GM12878 (cell line): ENCODE measurements around the gene FAM187B. TPM values are rescaled to one million over a fixed set of nuclear protein-coding genes. Genes with fewer than 3 reads are reported as not detected.

Experiments
- BCL3 ChIP-seq: IDR thresholded peaks from 2 replicates; pipeline ENCODE4 v1.6.1; 2011; ENCODE audit warnings: borderline replicate concordance, low read depth, mild to moderate bottlenecking, moderate library complexity, low read length; ENCODE audit not compliant: insufficient read depth, poor library complexity, severe bottlenecking
- GATAD2B ChIP-seq: fragments of 450-650 bp; conservative IDR thresholded peaks from 2 replicates; pipeline ENCODE4 v1.6.1; 2017; ENCODE audit warnings: low read depth, mild to moderate bottlenecking, moderate library complexity
- HCFC1 ChIP-seq: fragments of 150-350 bp; IDR thresholded peaks from 2 replicates; pipeline ENCODE4 v1.6.1; 2014; ENCODE audit warnings: low read length
- KLF5 ChIP-seq: fragments of 450-650 bp; IDR thresholded peaks from 2 replicates; pipeline ENCODE4 v1.6.1; 2014; ENCODE audit warnings: mild to moderate bottlenecking; ENCODE audit not compliant: partially characterized antibody
- NFIC ChIP-seq: IDR thresholded peaks from 2 replicates; pipeline ENCODE4 v1.6.1; 2012; ENCODE audit warnings: low read depth, mild to moderate bottlenecking, inconsistent platforms, low read length, moderate library complexity
- ZNF592 ChIP-seq: fragments of 450-650 bp; IDR thresholded peaks from 2 replicates; pipeline ENCODE4 v1.6.1; 2017; ENCODE audit warnings: mild to moderate bottlenecking, moderate library complexity
- polyA plus RNA-seq, 11 experiments: library from polyadenylated mRNA; depleted of rRNA in 4 of 11; unstranded in 6 of 11; stranded (reverse) in 5 of 11; fragments of >200 nt; fragmentation: Nextera tagmentation in 4 of 11; fragmentation: Illumina TruSeq in 1 of 11; extraction: Ambion mirVana in 4 of 11; extraction: Trizol in 1 of 11; gene quantifications; 1 replicate in 1 of 11; 2 replicates in 10 of 11; pipeline versions ENCODE4 v1.2.1 to v1.2.3, GENCODE V29; 2011 to 2016; ENCODE audit warnings: inconsistent platforms in 2 of 11, missing spikeins in 2 of 11, low read depth in 1 of 11
- total RNA-seq, 4 experiments: library from RNA; depleted of rRNA in 3 of 4; stranded (reverse); fragments of >200 nt in 3 of 4; fragmentation: Illumina TruSeq in 1 of 4; extraction: Trizol in 1 of 4; gene quantifications; 2 replicates each; pipeline versions ENCODE4 v1.2.1 to v1.2.3, GENCODE V29; 2013 to 2021

Gene FAM187B
- total and polyA plus RNA-seq, 10 of the 15 experiments (the other 5 are each of a cell fraction or from before 2014, with no cell fraction given) = 0.05 TPM; not detected in 9

GRCh38 chr19:35253316-35254286 is 25.1 kb upstream of the FAM187B start (continued):
- TF ChIP-seq ZNF592 (no peak), KLF5 (no peak), HCFC1 (no peak), BCL3 (no peak), NFIC (no peak), GATAD2B (no peak)
